Measurements from ENCODE around the gene MAP3K13.

MAP3K13 gene

GRCh38 chr3:185353823-185354614, 8.9 kb upstream of the MAP3K13 start:
- in situ Hi-C loops (cut with HindIII; ENCODE audit: low sequenced_read_pairs): no loop called here
- DNase-seq (ENCODE audit: low read depth): no peak
- peak; percentile 66 for TF ChIP-seq CTCF (IDR thresholded peaks at IDR 0.05; ENCODE audit: low read depth, low read length, missing control alignments)

GRCh38 chr3:185356499-185356898, 6.4 kb upstream of the MAP3K13 start:
- in situ Hi-C loops (cut with HindIII; ENCODE audit: low sequenced_read_pairs): no loop called here
- DNase-seq (ENCODE audit: low read depth): no peak
- no peak for TF ChIP-seq CTCF (IDR thresholded peaks at IDR 0.05; ENCODE audit: low read depth, low read length, missing control alignments)
- H3K4me3 ChIP-seq (ENCODE audit: low read depth, low read length): no peak overlapping the region

More at GRCh38 chr3:185353823-185354614, 8.9 kb upstream of the MAP3K13 start:
- no peak overlapping the region for H3K4me3 ChIP-seq (ENCODE audit: low read depth, low read length)

- no peak for TF ChIP-seq CTCF (IDR thresholded peaks at IDR 0.05; ENCODE audit: low read depth, low read length, missing control alignments)
- DNase-seq (ENCODE audit: low read depth): no peak
- in situ Hi-C loops (cut with HindIII; ENCODE audit: low sequenced_read_pairs): no loop called here
- H3K4me3 ChIP-seq (ENCODE audit: low read depth, low read length): no peak overlapping the region
These were observed 1.0 kb upstream of the MAP3K13 start for GRCh38 chr3:185361920-185362319.

GRCh38 chr3:185363662-185364203, 797 bp downstream of the MAP3K13 start:
- in situ Hi-C loops (cut with HindIII; ENCODE audit: low sequenced_read_pairs): no loop called here

GRCh38 chr3:185365291-185366073, 2.5 kb downstream of the MAP3K13 start:
- no peak overlapping the region for H3K4me3 ChIP-seq (ENCODE audit: low read depth, low read length)
- in situ Hi-C loops (cut with HindIII; ENCODE audit: low sequenced_read_pairs): no loop called here
- TF ChIP-seq CTCF (IDR thresholded peaks at IDR 0.05; ENCODE audit: low read depth, low read length, missing control alignments): no peak
- no peak for DNase-seq (ENCODE audit: low read depth)

More at GRCh38 chr3:185363662-185364203, 797 bp downstream of the MAP3K13 start:
- peak overlapping the region; percentile 46 for H3K4me3 ChIP-seq (ENCODE audit: low read depth, low read length)
- no peak for DNase-seq (ENCODE audit: low read depth)
- no peak for TF ChIP-seq CTCF (IDR thresholded peaks at IDR 0.05; ENCODE audit: low read depth, low read length, missing control alignments)

GRCh38 chr3:185366074-185366335, 3.1 kb downstream of the MAP3K13 start:
- no peak for TF ChIP-seq CTCF (IDR thresholded peaks at IDR 0.05; ENCODE audit: low read depth, low read length, missing control alignments)
- in situ Hi-C loops (cut with HindIII; ENCODE audit: low sequenced_read_pairs): no loop called here
- no peak for DNase-seq (ENCODE audit: low read depth)

More at GRCh38 chr3:185366074-185366335, 3.1 kb downstream of the MAP3K13 start:
- no peak overlapping the region for H3K4me3 ChIP-seq (ENCODE audit: low read depth, low read length)

All from astrocyte of the cerebellum (primary cell).